IMR-90 (cell line): Measurements from ENCODE around the gene FMN1. TPM values are rescaled to one million over a fixed set of nuclear protein-coding genes. Genes with fewer than 3 reads are reported as not detected.

Source experiments
- ATAC-seq: fragments of 200-7000 bp; cut with Tn5 transposase; 2 replicates; pipeline ENCODE4 v1.9.1; 2020; ENCODE audit warnings: low read depth, mild to moderate bottlenecking, moderate library complexity
- BruUV-seq: library from RNA; stranded (reverse); fragments of 400-500 nt; replicated peaks from 2 replicates; lab custom pipeline; 2021; lab: Mats Ljungman, UMichigan
- CTCF ChIA-PET: fragments of 300-600 bp; formaldehyde crosslinking; extraction: SDS; loops from one replicate; lab custom pipeline; 2021; ENCODE audit warnings: antibody characterized with exemption; lab: Yijun Ruan, JAX
- POLR2A ChIA-PET: fragments of 300-600 bp; sonication (Branson Sonifier 250); formaldehyde crosslinking; loops from one replicate; lab custom pipeline; 2022; ENCODE audit warnings: antibody characterized with exemption; ENCODE audit not compliant: unreplicated experiment; lab: Charles Lee
- DNase-seq: peaks from one replicate; pipeline ENCODE4 v3.0.0; 2013
- H2AFZ ChIP-seq: replicated peaks from 2 replicates; pipeline ENCODE3; 2013; ENCODE audit warnings: low read length, mild to moderate bottlenecking; ENCODE audit not compliant: poor library complexity
- H2AK5ac ChIP-seq: 2 replicates; pipeline ENCODE4 v1.6.1; 2013; ENCODE audit warnings: low read depth, low read length, inconsistent platforms
- H2AK9ac ChIP-seq: replicated peaks from 2 replicates; pipeline ENCODE3; 2013; ENCODE audit warnings: mild to moderate bottlenecking, low read depth, low read length, moderate library complexity; ENCODE audit not compliant: poor library complexity
- H2BK120ac ChIP-seq: 2 replicates; pipeline ENCODE4 v1.6.1; 2013; ENCODE audit warnings: low read depth, low read length, inconsistent platforms
- H2BK15ac ChIP-seq: 3 replicates; pipeline ENCODE4 v1.6.1; 2013; ENCODE audit warnings: low read depth, low read length, inconsistent platforms
- H2BK20ac ChIP-seq: 2 replicates; pipeline ENCODE4 v1.6.1; 2013; ENCODE audit warnings: low read depth, mild to moderate bottlenecking, inconsistent platforms, low read length, moderate library complexity
- H2BK5ac ChIP-seq: 2 replicates; pipeline ENCODE4 v1.6.1; 2013; ENCODE audit warnings: mild to moderate bottlenecking, low read depth, low read length, inconsistent platforms; ENCODE audit not compliant: poor library complexity, severe bottlenecking
- H3K14ac ChIP-seq: replicated peaks from 2 replicates; pipeline ENCODE4 v1.6.1; 2013; ENCODE audit warnings: low read depth, low read length, inconsistent platforms
- H3K18ac ChIP-seq: 2 replicates; pipeline ENCODE4 v1.6.1; 2013; ENCODE audit warnings: low read depth, low read length, control low read depth
- H3K23ac ChIP-seq: 2 replicates; pipeline ENCODE4 v1.6.1; 2013; ENCODE audit warnings: low read depth, low read length, inconsistent platforms
- H3K27ac ChIP-seq: 2 replicates; pipeline ENCODE4 v1.5.1; 2013; ENCODE audit warnings: mild to moderate bottlenecking, control low read depth, low read length; ENCODE audit not compliant: insufficient read depth
- H3K27me3 ChIP-seq: 2 replicates; pipeline ENCODE4 v1.6.1; 2013; ENCODE audit warnings: low read length; ENCODE audit not compliant: control insufficient read depth, insufficient read depth
- H3K36me3 ChIP-seq: 2 replicates; pipeline ENCODE4 v1.6.1; 2013; ENCODE audit warnings: low read length, mixed read lengths; ENCODE audit not compliant: control insufficient read depth, insufficient read depth
- H3K4ac ChIP-seq: 2 replicates; pipeline ENCODE4 v1.6.1; 2013; ENCODE audit warnings: low read depth, low read length, inconsistent platforms
- H3K4me1 ChIP-seq: 2 replicates; pipeline ENCODE4 v1.6.1; 2013; ENCODE audit warnings: low read length, mixed read lengths; ENCODE audit not compliant: control insufficient read depth, insufficient read depth
- H3K4me2 ChIP-seq: 2 replicates; pipeline ENCODE4 v1.6.1; 2013; ENCODE audit warnings: low read depth, mild to moderate bottlenecking, control low read depth, low read length, moderate library complexity
- H3K4me3 ChIP-seq: 2 replicates; pipeline ENCODE4 v1.5.1; 2013; ENCODE audit warnings: low read depth, mild to moderate bottlenecking, control low read depth, low read length, moderate library complexity; ENCODE audit not compliant: insufficient read depth
- H3K56ac ChIP-seq: 2 replicates; pipeline ENCODE4 v1.6.1; 2013; ENCODE audit warnings: low read length, inconsistent platforms; ENCODE audit not compliant: insufficient read depth; ENCODE audit errors: extremely low read depth
- H3K79me1 ChIP-seq, 2 experiments: 2 replicates each; pipeline ENCODE4 v1.6.1; 2013; ENCODE audit warnings: low read length in 2 of 2, inconsistent platforms in 1 of 2, low read depth in 1 of 2
- H3K9ac ChIP-seq: 2 replicates; pipeline ENCODE4 v1.6.1; 2013; ENCODE audit warnings: low read depth, low read length, control low read depth
- H3K9me1 ChIP-seq: 2 replicates; pipeline ENCODE4 v1.6.1; 2013; ENCODE audit warnings: low read length, inconsistent platforms; ENCODE audit not compliant: insufficient read depth
- H3K9me3 ChIP-seq: 2 replicates; pipeline ENCODE4 v1.6.1; 2013; ENCODE audit warnings: low read length; ENCODE audit not compliant: control insufficient read depth, insufficient read depth
- H4K20me1 ChIP-seq: 2 replicates; pipeline ENCODE4 v1.6.1; 2013; ENCODE audit warnings: low read length, inconsistent platforms; ENCODE audit not compliant: insufficient read depth
- H4K5ac ChIP-seq: 2 replicates; pipeline ENCODE4 v1.6.1; 2013; ENCODE audit warnings: mild to moderate bottlenecking, low read depth, low read length, control low read depth
- H4K8ac ChIP-seq, 2 experiments: 2 replicates each; pipeline ENCODE4 v1.6.1; 2013; ENCODE audit warnings: low read depth in 2 of 2, low read length in 2 of 2, control low read depth in 1 of 2, inconsistent platforms in 1 of 2
- H4K91ac ChIP-seq: 2 replicates; pipeline ENCODE4 v1.6.1; 2013; ENCODE audit warnings: low read depth, low read length, inconsistent platforms; ENCODE audit not compliant: insufficient read depth
- BHLHE40 ChIP-seq: fragments of 150-350 bp; IDR thresholded peaks from 2 replicates; pipeline ENCODE4 v1.6.1; 2016; ENCODE audit warnings: mild to moderate bottlenecking, low read depth, low read length
- CHD1 ChIP-seq: IDR thresholded peaks from 2 replicates; pipeline ENCODE4 v1.6.1; 2012; ENCODE audit warnings: low read depth, low read length, improper control_type of control experiment
- MAZ ChIP-seq: IDR thresholded peaks from 2 replicates; pipeline ENCODE4 v1.6.1; 2012; ENCODE audit warnings: low read depth, mild to moderate bottlenecking, low read length, improper control_type of control experiment, moderate library complexity, borderline replicate concordance
- MXI1 ChIP-seq: IDR thresholded peaks from 2 replicates; pipeline ENCODE4 v1.6.1; 2012; ENCODE audit warnings: low read depth, mild to moderate bottlenecking, low read length, moderate library complexity, borderline replicate concordance
- NFE2L2 ChIP-seq: fragments of 150-350 bp; IDR thresholded peaks from 2 replicates; pipeline ENCODE4 v1.6.1; 2016; ENCODE audit warnings: low read depth, mild to moderate bottlenecking, low read length
- POLR2A ChIP-seq: IDR thresholded peaks from 2 replicates; pipeline ENCODE4 v1.6.1; 2012; ENCODE audit warnings: mild to moderate bottlenecking, low read depth, low read length
- RAD21 ChIP-seq: IDR thresholded peaks from 2 replicates; pipeline ENCODE4 v1.6.1; 2012; ENCODE audit warnings: low read length, improper control_type of control experiment
- RCOR1 ChIP-seq: IDR thresholded peaks from 2 replicates; pipeline ENCODE4 v1.6.1; 2012; ENCODE audit warnings: mild to moderate bottlenecking, low read length, improper control_type of control experiment; ENCODE audit not compliant: insufficient replicate concordance
- RFX5 ChIP-seq: IDR thresholded peaks from 2 replicates; pipeline ENCODE4 v1.8.0; 2012; ENCODE audit warnings: low read depth, mild to moderate bottlenecking, low read length, moderate library complexity
- SMC3 ChIP-seq: fragments of 150-350 bp; IDR thresholded peaks from 2 replicates; pipeline ENCODE4 v1.6.1; 2016; ENCODE audit warnings: low read depth, mild to moderate bottlenecking, antibody characterized with exemption, low read length, moderate library complexity
- USF2 ChIP-seq: fragments of 150-350 bp; IDR thresholded peaks from 2 replicates; pipeline ENCODE4 v1.6.1; 2017; ENCODE audit warnings: mild to moderate bottlenecking, antibody characterized with exemption, low read length, low read depth
- WGBS, 2 experiments: methylation state at CpG; one replicate each; pipeline versions ENCODE4 v1.1.5 to v1.1.7; 2013; ENCODE audit warnings: missing lambda C conversion rate in 2 of 2; ENCODE audit not compliant: insufficient read length in 1 of 2; ENCODE audit errors: extremely low coverage in 2 of 2; 5-methylcytosine and 5-hydroxymethylcytosine counted together
- dilution Hi-C: fragments of 300-500 bp; cut with HindIII; formaldehyde crosslinking; loops from one replicate; pipeline ENCODE4 v1.14.3; 2018; ENCODE audit warnings: low sequenced_read_pairs; ENCODE audit not compliant: unreplicated experiment
- in situ Hi-C: fragments of 300-500 bp; cut with MboI; formaldehyde crosslinking; loops from 3 replicates; pipeline ENCODE4 v1.14.3; 2019; ENCODE audit warnings: low sequenced_read_pairs, inconsistent platforms, mixed read lengths
- intact Hi-C: fragments of 100-400 bp; cut with micrococcal nuclease; formaldehyde crosslinking; loops from 2 replicates; pipeline ENCODE4 v1.10.0; 2022
- polyA plus RNA-seq, 3 experiments: library from polyadenylated mRNA; depleted of rRNA; stranded (reverse); fragments of >200 nt; gene quantifications; 2 replicates each; pipeline ENCODE4 v1.2.3, GENCODE V29; 2012; ENCODE audit warnings: low replicate concordance in 1 of 3
- total RNA-seq: library from RNA; depleted of rRNA; stranded (reverse); fragments of >200 nt; gene quantifications from 2 replicates; pipeline ENCODE4 v1.2.3, GENCODE V29; 2012

FMN1 gene
- total and polyA plus RNA-seq, 2 of the 4 experiments (the other 2 are of a cell fraction): 7.3 to 17.6 TPM

DNA sequence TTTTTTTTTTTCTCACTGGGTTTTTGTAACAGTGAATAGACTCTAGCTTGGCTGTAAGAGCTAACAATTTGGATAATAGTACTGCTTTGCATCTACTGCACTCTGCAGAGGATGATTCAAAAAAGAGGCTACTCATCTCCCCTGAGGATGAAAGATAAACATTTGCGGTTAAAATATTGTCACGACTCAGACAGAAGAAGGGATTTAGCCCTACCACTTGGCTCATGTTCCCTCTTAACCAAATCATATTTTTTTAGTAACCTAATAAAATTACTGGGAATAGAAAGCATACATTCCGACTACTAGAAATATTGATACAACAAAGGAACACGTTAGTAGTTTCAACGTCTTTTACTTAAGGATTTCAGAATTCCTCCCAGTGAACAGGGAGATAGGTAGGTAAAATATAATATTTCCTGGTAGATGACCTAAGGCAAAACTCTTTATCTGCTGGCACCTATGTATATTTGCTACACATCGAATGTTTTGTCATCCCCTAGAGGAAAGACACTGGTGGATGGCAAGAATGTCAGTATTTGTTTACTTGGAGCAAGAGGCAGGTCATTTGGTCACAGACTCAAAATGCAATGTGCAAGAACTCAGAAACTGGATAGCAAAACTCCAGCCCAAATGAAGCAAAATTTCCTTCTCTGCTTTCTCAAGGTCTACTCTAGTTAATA lies 365.9 kb downstream of the FMN1 start (continued):
- TF ChIP-seq MAZ: no peak
- no peak; the same call in 1 of the 2 replicates for TF ChIP-seq SMC3

DNA sequence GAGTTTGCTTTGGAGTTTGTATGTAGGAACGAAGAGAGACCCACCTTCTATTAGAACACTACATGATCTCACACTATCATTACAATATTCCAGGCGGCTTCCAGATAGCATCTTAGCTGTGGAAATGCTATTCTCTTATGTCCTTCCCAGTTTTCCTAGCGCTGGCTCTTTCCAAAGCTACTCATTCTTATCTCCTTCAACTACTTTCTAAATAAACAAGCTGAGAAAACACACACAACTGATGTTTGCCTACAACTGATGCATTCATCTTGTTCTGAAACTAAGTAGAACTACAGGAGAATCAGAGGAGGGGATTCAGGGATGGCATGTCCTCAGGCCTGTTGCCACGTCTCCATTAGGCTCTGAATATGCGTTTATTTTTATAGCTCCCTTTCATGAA lies 367.8 kb downstream of the FMN1 start:
- no peaks in the 10 kb centered on the region for H4K20me1 ChIP-seq
- 90% methylated on average over 2 of the region's 5 CpGs; no CpG with 5 or more reads in 1 of the 2 experiments for WGBS, 2 experiments
- peaks cover 32 to 68% of the 10 kb centered on the region in 2 experiments for H3K79me1 ChIP-seq
- peak overlapping the region; percentile 94 for H2BK20ac ChIP-seq
- intact Hi-C loops: no loop called here
- CTCF ChIA-PET: no interaction called here
- no peaks in the 10 kb centered on the region for H3K9me3 ChIP-seq
- peak overlapping the region; percentile 96 for H4K91ac ChIP-seq
- DNase-seq (no peak), ATAC-seq (no peak)
- peak overlapping the region; percentile 68 for H2BK15ac ChIP-seq
- no peaks in the 10 kb centered on the region; the same call in 1 of the 2 replicates for H3K36me3 ChIP-seq
- H3K4ac ChIP-seq: peak overlapping the region; percentile 97
- peak overlapping the region; percentile 88 for H3K23ac ChIP-seq
- in situ Hi-C loops: no loop called here
- H3K9me1 ChIP-seq: peaks cover 26% of the 10 kb centered on the region
- no peak overlapping the region for H3K4me2 ChIP-seq
- peak overlapping the region; percentile 95 for H2BK120ac ChIP-seq
- 0 out of 2 replicates have a peak overlapping the region, but pooled peaks have one; percentile 41 for H3K56ac ChIP-seq
- H3K4me1 ChIP-seq: peaks cover 33% of the 10 kb centered on the region
- TF ChIP-seq RAD21 (no peak), POLR2A (no peak), RCOR1 (no peak), CHD1 (no peak), MAZ (no peak), USF2 (no peak), SMC3 (no peak), MXI1 (no peak), NFE2L2 (no peak), RFX5 (no peak), BHLHE40 (no peak)
- H3K27ac ChIP-seq: peak overlapping the region; percentile 4; the same call in 1 of the 2 replicates
- peak overlapping the region; percentile 99 for H2BK5ac ChIP-seq
- H4K5ac ChIP-seq: peak overlapping the region; percentile 93; the same call in 1 of the 2 replicates
- POLR2A ChIA-PET: no interaction called here
- no peak overlapping the region for H2AK9ac ChIP-seq
- peak overlapping the region; percentile 91 for H2AK5ac ChIP-seq
- no peak overlapping the region for H2AFZ ChIP-seq
- no peak overlapping the region for H3K9ac ChIP-seq
- dilution Hi-C loops: no loop called here
- peak overlapping the region; percentile 71 to 94; a peak in 3 of 4 replicates for H4K8ac ChIP-seq
- no TSS peak for BruUV-seq
- peak overlapping the region; percentile 91 for H3K14ac ChIP-seq
- H3K27me3 ChIP-seq: no peaks in the 10 kb centered on the region
- H3K18ac ChIP-seq: peak overlapping the region; percentile 99
- no peak overlapping the region for H3K4me3 ChIP-seq
